ENCODE data around the gene TOR1AIP1.

The TOR1AIP1 gene

GRCh38 chr1:179882253-179883039, at the start of gene TOR1AIP1 (continued):
- TF ChIP-seq ZBTB17 (tag by site-specific recombination; IDR thresholded peaks at IDR 0.05) (peak; percentile 99), ZNF529 (tag by site-specific recombination; IDR thresholded peaks at IDR 0.05; ENCODE audit: insufficient replicate concordance) (no peak), KLF7 (tag by site-specific recombination; IDR thresholded peaks at IDR 0.05; ENCODE audit: borderline replicate concordance) (peak; percentile 30; the same call in 1 of the 2 replicates), ZNF132 (tag by site-specific recombination; IDR thresholded peaks at IDR 0.05; ENCODE audit: borderline replicate concordance) (no peak), ZNF518A (tag by site-specific recombination; conservative IDR thresholded peaks at IDR 0.05; ENCODE audit: low read depth) (peak; percentile 76), ZBTB20 (tag by site-specific recombination; IDR thresholded peaks at IDR 0.05) (peak; percentile 82), ZNF555 (tag by site-specific recombination; conservative IDR thresholded peaks at IDR 0.05) (no peak), ZNF76 (tag by site-specific recombination; IDR thresholded peaks at IDR 0.05; ENCODE audit: borderline replicate concordance, low read depth) (peak; percentile 95), ZNF621 (tag by site-specific recombination; IDR thresholded peaks at IDR 0.05) (no peak), ZNF530 (tag by site-specific recombination; IDR thresholded peaks at IDR 0.05; ENCODE audit: low read depth) (no peak), SALL2 (tag by site-specific recombination; IDR thresholded peaks at IDR 0.05; ENCODE audit: borderline replicate concordance) (no peak), ZNF366 (tag by site-specific recombination; conservative IDR thresholded peaks at IDR 0.05) (peak; percentile 29; the same call in 1 of the 2 replicates), ZNF10 (tag by site-specific recombination; IDR thresholded peaks at IDR 0.05) (peak; percentile 57), ZNF610 (tag by site-specific recombination; IDR thresholded peaks at IDR 0.05; ENCODE audit: borderline replicate concordance) (peak; percentile 90), ZNF140 (tag by site-specific recombination; IDR thresholded peaks at IDR 0.05) (no peak), ELK4 (IDR thresholded peaks at IDR 0.05; ENCODE audit: borderline replicate concordance, low read depth, low read length) (no peak), ZNF175 (tag by site-specific recombination; IDR thresholded peaks at IDR 0.05) (no peak), CTCF (tag by site-specific recombination; IDR thresholded peaks at IDR 0.05) (peak; percentile 90), ZNF37A (tag by site-specific recombination; IDR thresholded peaks at IDR 0.05) (0 out of 2 replicates have a peak, but pooled peaks have one; percentile 70), ZNF626 (tag by site-specific recombination; IDR thresholded peaks at IDR 0.05) (peak; percentile 86; the same call in 1 of the 2 replicates), BCL6B (tag by site-specific recombination; IDR thresholded peaks at IDR 0.05) (peak; percentile 95), PATZ1 (tag by site-specific recombination; IDR thresholded peaks at IDR 0.05) (peak; percentile 100), ZEB2 (tag by site-specific recombination; IDR thresholded peaks at IDR 0.05) (peak; percentile 97), ZNF48 (tag by site-specific recombination; IDR thresholded peaks at IDR 0.05) (no peak), ZNF777 (tag by site-specific recombination; IDR thresholded peaks at IDR 0.05; ENCODE audit: borderline replicate concordance) (no peak; the same call in 1 of the 2 replicates), SP3 (tag by site-specific recombination; IDR thresholded peaks at IDR 0.05) (peak; percentile 95), ZNF174 (tag by site-specific recombination; IDR thresholded peaks at IDR 0.05) (no peak), ZNF596 (tag by site-specific recombination; IDR thresholded peaks at IDR 0.05) (peak; percentile 77)

Measured in HEK293 (cell line).